ENCODE data around the gene IL34. TPM values are rescaled to one million over a fixed set of nuclear protein-coding genes. Genes with fewer than 3 reads are reported as not detected.
A peak's percentile ranks its signal among the peaks of the same experiment; 100 is the strongest.

The IL34 gene
- total and polyA plus RNA-seq, 2 of the 13 experiments (the other 11 are each of a cell fraction or from before 2014, with no cell fraction given): 1.2 to 1.3 TPM

DNA sequence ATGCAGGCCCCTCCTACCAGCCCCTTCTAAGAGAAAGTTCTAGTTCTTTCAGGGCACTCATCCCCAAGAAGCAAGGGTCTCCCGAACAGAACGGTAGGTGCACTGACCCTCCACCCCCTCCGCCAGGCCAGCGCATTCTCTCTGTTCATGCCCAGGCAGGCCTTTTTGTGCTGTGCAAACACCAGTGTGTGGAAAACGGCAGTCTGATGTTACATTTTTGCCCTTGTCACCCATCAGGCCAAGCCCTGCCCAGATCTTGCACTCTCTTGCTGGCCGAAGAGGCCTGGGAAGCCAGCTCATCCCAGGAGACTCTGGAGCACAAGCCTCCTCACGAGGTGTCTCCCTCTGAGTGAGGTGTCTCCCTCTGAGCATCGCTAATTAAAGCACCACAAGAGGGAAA, 55.6 kb downstream of the IL34 start (continued):
- TF ChIP-seq, protein P1, sequence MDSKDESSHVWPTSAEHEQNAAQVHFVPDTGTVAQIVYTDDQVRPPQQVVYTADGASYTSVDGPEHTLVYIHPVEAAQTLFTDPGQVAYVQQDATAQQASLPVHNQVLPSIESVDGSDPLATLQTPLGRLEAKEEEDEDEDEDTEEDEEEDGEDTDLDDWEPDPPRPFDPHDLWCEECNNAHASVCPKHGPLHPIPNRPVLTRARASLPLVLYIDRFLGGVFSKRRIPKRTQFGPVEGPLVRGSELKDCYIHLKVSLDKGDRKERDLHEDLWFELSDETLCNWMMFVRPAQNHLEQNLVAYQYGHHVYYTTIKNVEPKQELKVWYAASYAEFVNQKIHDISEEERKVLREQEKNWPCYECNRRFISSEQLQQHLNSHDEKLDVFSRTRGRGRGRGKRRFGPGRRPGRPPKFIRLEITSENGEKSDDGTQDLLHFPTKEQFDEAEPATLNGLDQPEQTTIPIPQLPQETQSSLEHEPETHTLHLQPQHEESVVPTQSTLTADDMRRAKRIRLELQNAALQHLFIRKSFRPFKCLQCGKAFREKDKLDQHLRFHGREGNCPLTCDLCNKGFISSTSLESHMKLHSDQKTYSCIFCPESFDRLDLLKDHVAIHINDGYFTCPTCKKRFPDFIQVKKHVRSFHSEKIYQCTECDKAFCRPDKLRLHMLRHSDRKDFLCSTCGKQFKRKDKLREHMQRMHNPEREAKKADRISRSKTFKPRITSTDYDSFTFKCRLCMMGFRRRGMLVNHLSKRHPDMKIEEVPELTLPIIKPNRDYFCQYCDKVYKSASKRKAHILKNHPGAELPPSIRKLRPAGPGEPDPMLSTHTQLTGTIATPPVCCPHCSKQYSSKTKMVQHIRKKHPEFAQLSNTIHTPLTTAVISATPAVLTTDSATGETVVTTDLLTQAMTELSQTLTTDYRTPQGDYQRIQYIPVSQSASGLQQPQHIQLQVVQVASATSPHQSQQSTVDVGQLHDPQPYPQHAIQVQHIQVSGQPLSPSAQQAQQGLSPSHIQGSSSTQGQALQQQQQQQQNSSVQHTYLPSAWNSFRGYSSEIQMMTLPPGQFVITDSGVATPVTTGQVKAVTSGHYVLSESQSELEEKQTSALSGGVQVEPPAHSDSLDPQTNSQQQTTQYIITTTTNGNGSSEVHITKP (CRISPR knock-in tag; IDR thresholded peaks at IDR 0.05; ENCODE audit: low read depth): no peak
- TF ChIP-seq GZF1 (CRISPR knock-in tag; IDR thresholded peaks at IDR 0.05) (no peak), KMT2A (CRISPR knock-in tag; IDR thresholded peaks at IDR 0.05) (no peak), TAF15 (IDR thresholded peaks at IDR 0.05; ENCODE audit: low read depth, low read length, poor library complexity, severe bottlenecking) (no peak), PPARG (CRISPR knock-in tag; conservative IDR thresholded peaks at IDR 0.05) (no peak), POGZ (CRISPR knock-in tag; IDR thresholded peaks at IDR 0.05) (no peak), SMYD3 (CRISPR knock-in tag; IDR thresholded peaks at IDR 0.05) (no peak), ZBTB38 (CRISPR knock-in tag; IDR thresholded peaks at IDR 0.05) (peak; percentile 41; the same call in 1 of the 2 replicates), HIVEP1 (CRISPR knock-in tag; IDR thresholded peaks at IDR 0.05) (no peak), PHF8 (CRISPR knock-in tag; IDR thresholded peaks at IDR 0.05) (0 out of 2 replicates have a peak, but pooled peaks have one; percentile 13), ZNF652 (CRISPR knock-in tag; IDR thresholded peaks at IDR 0.05; ENCODE audit: borderline replicate concordance, low read depth) (no peak), ZNF180 (CRISPR knock-in tag; IDR thresholded peaks at IDR 0.05; ENCODE audit: borderline replicate concordance, low read depth) (no peak), TRIM24 (CRISPR knock-in tag; IDR thresholded peaks at IDR 0.05) (no peak), KLF12 (CRISPR knock-in tag; IDR thresholded peaks at IDR 0.05; ENCODE audit: borderline replicate concordance) (no peak), ZIK1 (CRISPR knock-in tag; IDR thresholded peaks at IDR 0.05; ENCODE audit: borderline replicate concordance, low read depth) (no peak)
- TF ChIP-seq, protein P2, sequence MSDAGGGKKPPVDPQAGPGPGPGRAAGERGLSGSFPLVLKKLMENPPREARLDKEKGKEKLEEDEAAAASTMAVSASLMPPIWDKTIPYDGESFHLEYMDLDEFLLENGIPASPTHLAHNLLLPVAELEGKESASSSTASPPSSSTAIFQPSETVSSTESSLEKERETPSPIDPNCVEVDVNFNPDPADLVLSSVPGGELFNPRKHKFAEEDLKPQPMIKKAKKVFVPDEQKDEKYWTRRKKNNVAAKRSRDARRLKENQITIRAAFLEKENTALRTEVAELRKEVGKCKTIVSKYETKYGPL (CRISPR knock-in tag; IDR thresholded peaks at IDR 0.05): no peak
- TF ChIP-seq, protein P3, sequence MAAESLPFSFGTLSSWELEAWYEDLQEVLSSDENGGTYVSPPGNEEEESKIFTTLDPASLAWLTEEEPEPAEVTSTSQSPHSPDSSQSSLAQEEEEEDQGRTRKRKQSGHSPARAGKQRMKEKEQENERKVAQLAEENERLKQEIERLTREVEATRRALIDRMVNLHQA (CRISPR knock-in tag; IDR thresholded peaks at IDR 0.05): no peak
- TF ChIP-seq, protein P4, sequence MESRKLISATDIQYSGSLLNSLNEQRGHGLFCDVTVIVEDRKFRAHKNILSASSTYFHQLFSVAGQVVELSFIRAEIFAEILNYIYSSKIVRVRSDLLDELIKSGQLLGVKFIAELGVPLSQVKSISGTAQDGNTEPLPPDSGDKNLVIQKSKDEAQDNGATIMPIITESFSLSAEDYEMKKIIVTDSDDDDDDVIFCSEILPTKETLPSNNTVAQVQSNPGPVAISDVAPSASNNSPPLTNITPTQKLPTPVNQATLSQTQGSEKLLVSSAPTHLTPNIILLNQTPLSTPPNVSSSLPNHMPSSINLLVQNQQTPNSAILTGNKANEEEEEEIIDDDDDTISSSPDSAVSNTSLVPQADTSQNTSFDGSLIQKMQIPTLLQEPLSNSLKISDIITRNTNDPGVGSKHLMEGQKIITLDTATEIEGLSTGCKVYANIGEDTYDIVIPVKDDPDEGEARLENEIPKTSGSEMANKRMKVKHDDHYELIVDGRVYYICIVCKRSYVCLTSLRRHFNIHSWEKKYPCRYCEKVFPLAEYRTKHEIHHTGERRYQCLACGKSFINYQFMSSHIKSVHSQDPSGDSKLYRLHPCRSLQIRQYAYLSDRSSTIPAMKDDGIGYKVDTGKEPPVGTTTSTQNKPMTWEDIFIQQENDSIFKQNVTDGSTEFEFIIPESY (CRISPR knock-in tag; IDR thresholded peaks at IDR 0.05): peak; percentile 95
- TF ChIP-seq, protein P5, sequence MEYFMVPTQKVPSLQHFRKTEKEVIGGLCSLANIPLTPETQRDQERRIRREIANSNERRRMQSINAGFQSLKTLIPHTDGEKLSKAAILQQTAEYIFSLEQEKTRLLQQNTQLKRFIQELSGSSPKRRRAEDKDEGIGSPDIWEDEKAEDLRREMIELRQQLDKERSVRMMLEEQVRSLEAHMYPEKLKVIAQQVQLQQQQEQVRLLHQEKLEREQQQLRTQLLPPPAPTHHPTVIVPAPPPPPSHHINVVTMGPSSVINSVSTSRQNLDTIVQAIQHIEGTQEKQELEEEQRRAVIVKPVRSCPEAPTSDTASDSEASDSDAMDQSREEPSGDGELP (IDR thresholded peaks at IDR 0.05; ENCODE audit: borderline replicate concordance, low read depth): no peak
- TF ChIP-seq, protein P6, sequence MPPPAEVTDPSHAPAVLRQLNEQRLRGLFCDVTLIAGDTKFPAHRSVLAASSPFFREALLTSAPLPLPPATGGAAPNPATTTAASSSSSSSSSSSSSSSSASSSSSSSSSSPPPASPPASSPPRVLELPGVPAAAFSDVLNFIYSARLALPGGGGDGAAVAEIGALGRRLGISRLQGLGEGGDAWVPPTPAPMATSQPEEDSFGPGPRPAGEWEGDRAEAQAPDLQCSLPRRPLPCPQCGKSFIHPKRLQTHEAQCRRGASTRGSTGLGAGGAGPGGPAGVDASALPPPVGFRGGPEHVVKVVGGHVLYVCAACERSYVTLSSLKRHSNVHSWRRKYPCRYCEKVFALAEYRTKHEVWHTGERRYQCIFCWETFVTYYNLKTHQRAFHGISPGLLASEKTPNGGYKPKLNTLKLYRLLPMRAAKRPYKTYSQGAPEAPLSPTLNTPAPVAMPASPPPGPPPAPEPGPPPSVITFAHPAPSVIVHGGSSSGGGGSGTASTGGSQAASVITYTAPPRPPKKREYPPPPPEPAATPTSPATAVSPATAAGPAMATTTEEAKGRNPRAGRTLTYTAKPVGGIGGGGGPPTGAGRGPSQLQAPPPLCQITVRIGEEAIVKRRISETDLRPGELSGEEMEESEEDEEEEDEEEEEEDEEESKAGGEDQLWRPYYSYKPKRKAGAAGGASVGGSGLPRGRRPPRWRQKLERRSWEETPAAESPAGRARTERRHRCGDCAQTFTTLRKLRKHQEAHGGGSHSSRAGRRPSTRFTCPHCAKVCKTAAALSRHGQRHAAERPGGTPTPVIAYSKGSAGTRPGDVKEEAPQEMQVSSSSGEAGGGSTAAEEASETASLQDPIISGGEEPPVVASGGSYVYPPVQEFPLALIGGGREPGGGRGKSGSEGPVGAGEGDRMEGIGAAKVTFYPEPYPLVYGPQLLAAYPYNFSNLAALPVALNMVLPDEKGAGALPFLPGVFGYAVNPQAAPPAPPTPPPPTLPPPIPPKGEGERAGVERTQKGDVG (CRISPR knock-in tag; IDR thresholded peaks at IDR 0.05; ENCODE audit: borderline replicate concordance): peak; percentile 26; the same call in 1 of the 2 replicates
